Smooth muscle cell (in vitro differentiated cells): ENCODE data around the gene DHX8. TPM values are rescaled to one million over a fixed set of nuclear protein-coding genes. Genes with fewer than 3 reads are reported as not detected.

Experiments
- DNase-seq: peaks from one replicate; lab custom pipeline; 2025; ENCODE audit not compliant: unreplicated experiment; lab: John Stamatoyannopoulos, UW
- H2AFZ ChIP-seq: fragments of 200-600 bp; sonication (generic); 2 replicates; pipeline ENCODE4 v1.6.0; 2016; ENCODE audit warnings: antibody characterized with exemption, low read depth, mild to moderate bottlenecking
- H3F3A ChIP-seq: fragments of 200-600 bp; sonication (generic); 2 replicates; pipeline ENCODE4 v1.6.0; 2017; ENCODE audit warnings: antibody characterized with exemption, low read depth
- H3K27ac ChIP-seq: fragments of 200-600 bp; sonication (generic); 2 replicates; pipeline ENCODE4 v1.5.1; 2016; ENCODE audit warnings: low read depth, mild to moderate bottlenecking
- H3K27me3 ChIP-seq: fragments of 200-600 bp; sonication (generic); 2 replicates; pipeline ENCODE4 v1.6.1; 2016; ENCODE audit warnings: low read depth, mild to moderate bottlenecking
- H3K36me3 ChIP-seq: fragments of 200-600 bp; sonication (generic); 2 replicates; pipeline ENCODE4 v1.5.1; 2016; ENCODE audit warnings: low read depth
- H3K4me1 ChIP-seq: fragments of 200-600 bp; sonication (generic); 2 replicates; pipeline ENCODE4 v1.5.1; 2016; ENCODE audit warnings: low read depth
- H3K4me2 ChIP-seq: fragments of 200-600 bp; sonication (generic); 2 replicates; pipeline ENCODE4 v1.6.0; 2016; ENCODE audit warnings: mild to moderate bottlenecking
- H3K4me3 ChIP-seq: fragments of 200-600 bp; sonication (generic); 2 replicates; pipeline ENCODE4 v1.5.1; 2016; ENCODE audit warnings: mild to moderate bottlenecking
- H3K79me2 ChIP-seq: fragments of 200-600 bp; sonication (generic); 2 replicates; pipeline ENCODE4 v1.6.0; 2016; ENCODE audit warnings: low read depth, mild to moderate bottlenecking
- H3K9ac ChIP-seq: fragments of 200-600 bp; sonication (generic); 2 replicates; pipeline ENCODE4 v1.6.0; 2016; ENCODE audit warnings: low read depth
- H3K9me3 ChIP-seq: fragments of 200-600 bp; sonication (generic); replicated peaks from 2 replicates; pipeline ENCODE4 v1.5.1; 2016; ENCODE audit warnings: low read depth
- H4K20me1 ChIP-seq: fragments of 200-600 bp; sonication (generic); 2 replicates; pipeline ENCODE4 v1.6.0; 2016; ENCODE audit warnings: low read depth
- CTCF ChIP-seq: fragments of 200-600 bp; sonication (generic); IDR thresholded peaks from 2 replicates; pipeline ENCODE4 v1.5.1; 2017; ENCODE audit warnings: borderline replicate concordance, mild to moderate bottlenecking, antibody characterized with exemption; ENCODE audit not compliant: insufficient read depth, poor library complexity, severe bottlenecking
- WGBS: methylation state at CpG from one replicate; pipeline ENCODE4 v1.1.7; 2016; ENCODE audit warnings: low lambda C conversion rate; 5-methylcytosine and 5-hydroxymethylcytosine counted together
- polyA plus RNA-seq: library from polyadenylated mRNA; unstranded; fragments of >200 nt; fragmentation: Nextera tagmentation; extraction: Ambion mirVana; gene quantifications from 2 replicates; pipeline ENCODE4 v1.2.1, GENCODE V29; 2016
- total RNA-seq: library from RNA; depleted of rRNA; stranded (reverse); fragments of >200 nt; gene quantifications from 2 replicates; pipeline ENCODE4 v1.2.3, GENCODE V29; 2014

Gene DHX8
- total and polyA plus RNA-seq, 2 experiments from 2014 or later, result 24.4 to 36.9 TPM

GRCh38 chr17:43453331-43453812 lies 30.4 kb upstream of the DHX8 start:
- Histone ChIP-seq H3K79me2 (no peaks in the 10 kb centered on the region), H3K27ac (no peak overlapping the region), H3K9ac (no peak overlapping the region), H4K20me1 (no peaks in the 10 kb centered on the region), H3K9me3 (no peaks in the 10 kb centered on the region), H3K27me3 (no peaks in the 10 kb centered on the region), H3K4me1 (no peaks in the 10 kb centered on the region), H2AFZ (no peak overlapping the region), H3K4me3 (no peak overlapping the region), H3K4me2 (no peak overlapping the region), H3K36me3 (no peaks in the 10 kb centered on the region), H3F3A (no peaks in the 10 kb centered on the region)
- 92% methylated on average over 11 of the region's 11 CpGs for WGBS
- DNase-seq, result no peak
- TF ChIP-seq CTCF, result no peak

- Histone ChIP-seq H3K9me3 (no peaks in the 10 kb centered on the region), H3K36me3 (no peaks in the 10 kb centered on the region), H3K27ac (no peak overlapping the region), H3K4me2 (no peak overlapping the region), H3K27me3 (no peaks in the 10 kb centered on the region), H3K9ac (no peak overlapping the region), H4K20me1 (no peaks in the 10 kb centered on the region), H3F3A (no peaks in the 10 kb centered on the region), H3K4me3 (no peak overlapping the region), H2AFZ (no peak overlapping the region), H3K79me2 (no peaks in the 10 kb centered on the region), H3K4me1 (no peaks in the 10 kb centered on the region)
- WGBS, result 54% methylated on average over 1 of the region's 1 CpG
- TF ChIP-seq CTCF, result no peak
- no peak for DNase-seq
Observed at GRCh38 chr17:43454868-43455267, 28.9 kb upstream of the DHX8 start.

- no peak overlapping the region for H3K4me2 ChIP-seq
- no peaks in the 10 kb centered on the region for H3K36me3 ChIP-seq
- H3K4me3 ChIP-seq, result no peak overlapping the region
- no peaks in the 10 kb centered on the region for H4K20me1 ChIP-seq
- no peak for TF ChIP-seq CTCF
- no peak overlapping the region for H3K27ac ChIP-seq
- DNase-seq, result no peak
- no peaks in the 10 kb centered on the region for H3K9me3 ChIP-seq
- no peak overlapping the region for H3K9ac ChIP-seq
- H3K27me3 ChIP-seq, result no peaks in the 10 kb centered on the region
- H3K79me2 ChIP-seq, result no peaks in the 10 kb centered on the region
- no peak overlapping the region for H2AFZ ChIP-seq
- WGBS, result 94% methylated on average over 6 of the region's 6 CpGs
- no peaks in the 10 kb centered on the region for H3K4me1 ChIP-seq
- no peaks in the 10 kb centered on the region for H3F3A ChIP-seq
Observed at GRCh38 chr17:43456029-43456428, 27.7 kb upstream of the DHX8 start.

GRCh38 chr17:43456661-43457361 lies 27.0 kb upstream of the DHX8 start:
- no peak overlapping the region for H3K27ac ChIP-seq
- no peaks in the 10 kb centered on the region for H3K4me1 ChIP-seq
- H3K9me3 ChIP-seq, result no peaks in the 10 kb centered on the region
- no peak overlapping the region for H3K9ac ChIP-seq
- no peak for DNase-seq
- no peak overlapping the region for H3K4me3 ChIP-seq
- no peaks in the 10 kb centered on the region for H3K36me3 ChIP-seq
- no peaks in the 10 kb centered on the region for H3K79me2 ChIP-seq
- no peak for TF ChIP-seq CTCF
- H3K27me3 ChIP-seq, result no peaks in the 10 kb centered on the region
- no peak overlapping the region for H2AFZ ChIP-seq
- 64% methylated on average over 7 of the region's 7 CpGs for WGBS
- H3F3A ChIP-seq, result no peaks in the 10 kb centered on the region
- H3K4me2 ChIP-seq, result no peak overlapping the region
- H4K20me1 ChIP-seq, result no peaks in the 10 kb centered on the region
